SKM-1 treated with dmso at 0.1 percent for 144 hours (cell line): Measurements from ENCODE around the gene MIX23.

Source experiments
- DNase-seq: peaks from one replicate; lab custom pipeline; 2025; ENCODE audit not compliant: unreplicated experiment; lab: John Stamatoyannopoulos, UW

The MIX23 gene

GRCh38 chr3:122382888-122383666 is at the start of gene MIX23:
MIX23 (minus strand) TSS chr3:122383231; CDS start chr3:122383224, 7 bp downstream.
- peak; percentile 85 for DNase-seq

- no peak for DNase-seq
These were observed 47.3 kb upstream of the MIX23 start for GRCh38 chr3:122430371-122430770.

GRCh38 chr3:122427857-122428471 is 44.9 kb upstream of the MIX23 start:
- DNase-seq = no peak

GRCh38 chr3:122421836-122422235 is 38.8 kb upstream of the MIX23 start:
- DNase-seq = no peak

GRCh38 chr3:122421101-122421500 is 38.1 kb upstream of the MIX23 start:
- DNase-seq = no peak

- no peak for DNase-seq
These were observed 33.9 kb upstream of the MIX23 start for GRCh38 chr3:122416966-122417365.

GRCh38 chr3:122415762-122416654 is 33.0 kb upstream of the MIX23 start, which contains the start of gene WDR5B:
WDR5B (minus strand) TSS chr3:122416062; CDS start chr3:122415528, 534 bp downstream.
- DNase-seq = no peak

GRCh38 chr3:122415104-122415744 is 32.2 kb upstream of the MIX23 start:
- no peak for DNase-seq

- DNase-seq = no peak
These were observed 31.4 kb upstream of the MIX23 start for GRCh38 chr3:122414391-122414790.

- no peak for DNase-seq
These were observed 27.6 kb upstream of the MIX23 start for GRCh38 chr3:122410639-122411038.

- DNase-seq = no peak
These were observed 27.1 kb upstream of the MIX23 start for GRCh38 chr3:122410111-122410510.

GRCh38 chr3:122409446-122409845 is 26.4 kb upstream of the MIX23 start:
- DNase-seq = peak; percentile 25

- DNase-seq = no peak
These were observed 24.9 kb upstream of the MIX23 start for GRCh38 chr3:122407946-122408345.

- no peak for DNase-seq
These were observed 23.2 kb upstream of the MIX23 start for GRCh38 chr3:122406198-122406597.

- DNase-seq = no peak
These were observed 22.0 kb upstream of the MIX23 start for GRCh38 chr3:122405015-122405414.

GRCh38 chr3:122403489-122403888 is 20.5 kb upstream of the MIX23 start:
- no peak for DNase-seq

- DNase-seq = no peak
These were observed 15.9 kb upstream of the MIX23 start for GRCh38 chr3:122398920-122399319.

GRCh38 chr3:122397201-122397600 is 14.2 kb upstream of the MIX23 start:
- no peak for DNase-seq

- no peak for DNase-seq
These were observed 13.5 kb upstream of the MIX23 start for GRCh38 chr3:122396511-122396910.

- no peak for DNase-seq
These were observed 12.6 kb upstream of the MIX23 start for GRCh38 chr3:122395582-122395981.

- no peak for DNase-seq
These were observed 11.1 kb upstream of the MIX23 start for GRCh38 chr3:122394173-122394572.
